ENCODE results near the gene KCNK4. TPM values are rescaled to one million over a fixed set of nuclear protein-coding genes. Genes with fewer than 3 reads are reported as not detected.

KCNK4 gene
- total RNA-seq, 8 experiments from 2014 or later: 0.25 to 0.78 (median 0.61) TPM; not detected in 3

DNA sequence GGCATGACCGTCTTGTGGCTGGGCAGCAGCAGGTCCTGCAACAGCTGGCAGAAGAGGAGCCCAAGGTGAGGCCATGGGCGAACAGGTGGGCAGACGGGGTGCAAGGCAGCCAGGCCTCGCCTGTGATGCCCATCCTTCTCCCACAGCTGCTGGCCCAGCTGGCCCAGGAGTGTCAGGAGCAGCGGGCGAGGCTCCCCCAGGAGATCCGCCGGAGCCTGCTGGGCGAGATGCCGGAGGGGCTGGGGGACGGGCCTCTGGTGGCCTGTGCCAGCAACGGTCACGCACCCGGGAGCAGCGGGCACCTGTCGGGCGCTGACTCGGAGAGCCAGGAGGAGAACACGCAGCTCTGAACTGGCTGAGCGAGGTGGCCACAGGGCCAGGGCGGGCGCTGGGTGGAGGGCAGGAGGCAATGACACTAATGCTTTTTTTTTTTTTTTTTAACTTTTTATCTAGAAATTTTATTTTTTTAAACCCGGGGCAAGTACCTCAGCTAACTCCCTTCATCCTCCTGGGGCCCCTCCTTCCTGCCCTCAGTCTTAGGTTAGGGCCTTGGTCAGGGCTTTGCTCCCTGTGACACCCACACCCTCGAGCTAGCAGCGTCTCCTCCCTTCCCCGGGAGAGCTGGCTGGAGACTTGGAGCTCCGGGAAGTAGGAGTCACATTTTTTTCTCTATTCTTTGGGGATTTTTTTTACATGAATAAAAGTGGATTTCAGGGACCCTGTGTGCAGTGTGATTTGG lies 23.7 kb upstream of the KCNK4 start:
- in situ Hi-C loops (cut with MboI; ENCODE audit: low pct_unique_long_range_greater_than_20kb in 2 of 9, low sequenced_read_pairs in 9 of 9, unreplicated experiment in 9 of 9): no loop called here
- peak overlapping the region in 1 of 2 donors; percentile 9 for H3K27ac ChIP-seq

DNA sequence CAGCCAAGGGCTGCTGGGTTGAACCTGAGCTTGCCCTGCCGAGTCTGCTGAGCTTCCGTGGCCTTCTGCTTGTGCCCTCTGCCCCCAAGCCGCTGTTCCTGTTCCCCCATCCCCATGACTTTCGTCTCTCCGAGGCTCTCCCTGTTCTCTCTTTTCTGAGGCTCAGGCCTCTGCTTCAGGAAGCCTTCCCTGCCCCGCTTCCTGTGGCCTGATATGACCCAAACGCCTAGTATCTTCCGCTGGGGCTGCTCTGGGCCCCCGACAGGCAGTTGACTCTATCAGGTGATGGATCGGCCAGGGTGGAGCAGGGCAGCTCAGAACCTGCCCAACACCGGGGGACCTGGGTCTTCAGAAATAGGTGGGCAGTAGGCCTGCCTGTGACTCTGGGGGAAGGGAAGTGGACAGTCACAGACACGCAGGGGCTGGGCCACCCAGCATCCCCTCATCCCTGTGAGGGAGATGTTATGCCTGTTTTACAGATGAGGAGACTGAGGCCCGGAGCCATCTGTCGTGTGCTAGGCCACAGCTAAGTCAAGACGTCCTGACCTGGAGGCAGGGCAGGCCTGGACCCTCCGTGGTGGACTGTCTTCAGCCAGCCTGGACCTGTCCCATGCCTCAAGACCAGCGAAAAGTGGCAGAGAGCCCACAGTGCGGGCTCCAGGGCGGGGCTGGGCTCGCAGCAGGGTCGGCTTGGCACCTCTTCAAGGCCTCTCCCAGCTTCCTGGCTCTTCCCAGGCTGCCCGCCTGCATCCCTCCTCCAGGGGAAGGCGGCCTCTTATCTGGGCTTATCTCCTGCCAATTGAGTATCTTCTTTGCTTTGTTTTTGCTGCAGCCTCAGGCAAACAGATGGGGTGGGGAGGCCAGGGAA lies 22.8 kb upstream of the KCNK4 start:
- ATAC-seq (replicated peaks in 6 of 8): peak in 3 of 8 experiments; percentile 1 to 3 (median 3)
- H3K4me1 ChIP-seq (replicated peaks in 1 of 2): peaks cover 32 to 36% of the 10 kb centered on the region in 2 donors
- WGBS, 10 experiments: 0 to 85% (median 61%) methylated on average over 1 to 8 of the region's 23 CpGs; no CpG with 5 or more reads in 5 of the 10 experiments
- H3K4me3 ChIP-seq: peak overlapping the region; percentile 39 to 65 (median 55)
- in situ Hi-C loops (cut with MboI; ENCODE audit: low pct_unique_long_range_greater_than_20kb in 2 of 9, low sequenced_read_pairs in 9 of 9, unreplicated experiment in 9 of 9): no loop called here
- peak overlapping the region; percentile 75 to 86 for H3K27ac ChIP-seq

More for the DNA sequence above, 23.7 kb upstream of the KCNK4 start:
- Histone ChIP-seq H3K4me1 (replicated peaks in 1 of 2) (peaks cover 33 to 38% of the 10 kb centered on the region in 2 donors), H3K4me3 (no peak overlapping the region)
- WGBS, 10 experiments: 43 to 100% (median 89%) methylated on average over 2 to 15 of the region's 27 CpGs; no CpG with 5 or more reads in 3 of the 10 experiments
- peak in 2 of 8 experiments; percentile 1 to 2 for ATAC-seq (replicated peaks in 6 of 8)

DNA sequence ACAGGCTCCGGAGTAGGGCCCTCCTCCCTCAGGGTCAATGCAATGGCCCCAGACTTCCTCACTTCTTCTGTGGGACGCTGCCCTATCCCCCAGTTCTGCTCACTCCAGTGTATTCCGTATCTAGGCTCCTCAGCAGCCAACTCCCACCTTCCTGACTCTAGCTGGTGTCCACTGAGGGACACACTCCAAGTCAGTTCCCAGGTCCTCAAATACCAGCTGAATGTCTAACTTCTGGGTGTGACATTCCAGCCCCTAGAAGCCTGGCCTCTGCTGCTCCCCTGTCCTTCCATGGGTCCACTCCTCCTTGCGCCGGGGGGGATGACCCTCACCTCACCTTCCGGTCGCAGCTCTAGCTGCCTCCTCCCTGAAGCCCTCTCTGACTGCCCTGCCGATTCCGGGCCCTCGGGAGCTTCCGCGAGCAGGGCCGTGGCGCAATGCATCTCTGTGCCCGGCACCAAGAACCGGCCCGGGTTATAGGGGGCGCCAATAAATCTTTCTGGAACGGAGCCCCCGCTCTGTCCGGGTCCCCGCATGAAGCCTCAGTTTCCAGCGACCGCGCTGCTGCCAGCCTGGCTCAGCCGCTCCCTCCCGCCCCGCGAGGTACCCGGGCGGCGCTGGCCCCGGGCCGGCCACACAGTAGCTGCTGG lies 22.1 kb upstream of the KCNK4 start:
- H3K27ac ChIP-seq: peak overlapping the region; percentile 75 to 86
- in situ Hi-C loops (cut with MboI; ENCODE audit: low pct_unique_long_range_greater_than_20kb in 2 of 9, low sequenced_read_pairs in 9 of 9, unreplicated experiment in 9 of 9): no loop called here
- H3K4me1 ChIP-seq (replicated peaks in 1 of 2): peaks cover 24 to 28% of the 10 kb centered on the region in 2 donors
- H3K4me3 ChIP-seq: peak overlapping the region; percentile 39 to 65 (median 55)
- peak in 7 of 8 experiments; percentile 0 to 15 (median 4) for ATAC-seq (replicated peaks in 6 of 8)
- 0 to 20% (median 0%) methylated on average over 1 to 13 of the region's 34 CpGs; no CpG with 5 or more reads in 6 of the 10 experiments for WGBS, 10 experiments

DNA sequence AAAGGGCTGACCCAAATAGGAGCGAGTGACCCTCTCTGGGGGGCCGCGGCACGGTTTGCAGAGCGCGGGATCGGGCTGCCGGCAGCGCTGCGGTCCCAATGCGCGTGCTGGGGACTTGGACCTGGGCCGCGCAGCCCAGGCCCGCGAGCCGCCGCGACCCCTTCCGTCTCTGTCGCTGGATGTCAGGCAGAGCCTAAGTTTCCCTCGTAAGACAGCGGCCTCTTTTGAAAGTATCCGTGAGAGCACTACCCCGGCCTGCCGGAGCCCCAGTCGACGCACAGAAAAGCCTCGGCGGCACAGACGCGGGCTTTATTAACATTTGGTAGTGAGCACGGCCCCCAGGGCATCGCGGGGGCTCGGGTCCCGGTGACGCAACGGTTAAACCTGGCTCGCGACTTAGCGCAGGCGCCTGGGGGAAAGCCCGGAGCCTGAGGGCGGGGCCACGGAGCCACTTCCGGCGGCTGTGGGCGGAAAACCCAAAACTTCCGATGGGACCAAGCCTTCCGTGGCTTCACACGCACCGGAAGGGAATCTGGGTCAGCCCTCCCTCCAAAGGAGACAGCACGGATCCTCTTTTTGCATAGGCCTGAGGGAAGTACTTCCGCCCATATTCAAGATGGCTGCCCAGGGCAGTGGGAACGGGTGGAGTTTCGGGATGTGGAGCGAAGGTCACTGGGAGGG lies 21.4 kb upstream of the KCNK4 start:
- H3K27ac ChIP-seq: peak overlapping the region; percentile 86 to 94
- peaks cover 18 to 22% of the 10 kb centered on the region in 2 donors for H3K4me1 ChIP-seq (replicated peaks in 1 of 2)
- WGBS, 10 experiments: 0 to 5% (median 3%) methylated on average over 3 to 14 of the region's 58 CpGs; no CpG with 5 or more reads in 5 of the 10 experiments
- H3K4me3 ChIP-seq: peak overlapping the region; percentile 40 to 65 (median 55)
- in situ Hi-C loops (cut with MboI; ENCODE audit: low pct_unique_long_range_greater_than_20kb in 2 of 9, low sequenced_read_pairs in 9 of 9, unreplicated experiment in 9 of 9): no loop called here
- peak; percentile 72 to 85 (median 82) for ATAC-seq (replicated peaks in 6 of 8)

DNA sequence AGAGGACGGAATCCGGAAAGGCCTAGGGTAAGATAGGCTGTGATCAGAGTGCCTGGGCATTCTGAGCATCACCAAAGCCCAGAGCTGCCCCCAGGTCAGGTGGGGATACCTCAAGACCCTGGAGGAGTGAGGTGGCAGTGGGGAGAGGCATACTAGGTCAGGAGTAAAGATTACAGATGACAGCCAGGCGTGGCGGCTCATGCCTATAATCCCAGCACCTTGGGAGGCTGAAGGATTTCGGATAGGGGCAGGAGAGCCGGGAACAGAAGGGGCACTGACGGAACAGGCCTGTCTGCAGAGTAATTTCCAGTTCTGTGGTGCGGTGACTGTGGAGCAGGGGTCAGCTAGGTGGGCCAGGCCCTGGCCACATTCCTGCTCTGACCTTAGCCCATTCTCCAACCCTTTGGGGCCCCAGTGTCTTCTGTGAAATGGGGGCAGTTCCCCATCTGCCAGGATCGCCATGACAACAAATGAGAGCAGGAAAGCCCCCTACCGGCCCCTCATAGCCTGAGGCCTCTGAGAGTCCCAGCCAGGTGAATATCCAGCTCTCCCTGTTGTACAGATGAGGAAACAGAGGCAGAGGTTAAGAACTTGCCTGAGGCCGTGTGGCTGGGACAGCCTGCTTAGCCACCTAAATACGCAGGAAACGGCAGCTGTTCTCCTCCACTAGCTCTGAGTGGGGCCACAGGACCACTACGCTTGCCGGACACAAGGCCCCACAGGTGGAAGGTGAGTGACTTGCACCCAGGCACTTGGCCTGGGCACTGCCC lies 15.9 kb upstream of the KCNK4 start:
- Histone ChIP-seq H3K27ac (no peak overlapping the region), H3K4me3 (no peak overlapping the region), H3K4me1 (replicated peaks in 1 of 2) (peaks cover 7 to 9% of the 10 kb centered on the region in 2 donors)
- in situ Hi-C loops (cut with MboI; ENCODE audit: low pct_unique_long_range_greater_than_20kb in 2 of 9, low sequenced_read_pairs in 9 of 9, unreplicated experiment in 9 of 9): no loop called here
- no peak for ATAC-seq (replicated peaks in 6 of 8)
- 0 to 100% (median 92%) methylated on average over 1 to 6 of the region's 15 CpGs for WGBS, 10 experiments

DNA sequence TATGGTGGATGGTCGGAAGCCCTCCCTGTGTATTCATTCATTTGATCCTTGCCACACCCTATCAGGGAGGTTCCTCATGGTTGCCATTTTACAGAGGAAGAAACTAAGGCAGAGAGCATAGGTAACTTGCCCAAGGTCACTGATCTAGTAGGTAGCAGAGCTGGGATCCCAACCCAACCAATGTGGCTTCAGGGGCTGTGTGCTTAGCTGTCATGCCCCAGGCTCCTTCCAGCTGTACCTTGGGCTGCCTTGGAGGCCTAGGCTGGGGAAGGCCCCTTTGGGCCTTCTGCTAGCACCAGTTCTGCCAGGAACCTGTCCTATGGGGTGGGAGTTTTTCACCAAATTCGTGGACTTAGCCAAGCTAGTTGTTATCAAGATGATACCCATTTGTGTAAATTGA lies 15.3 kb upstream of the KCNK4 start:
- H3K4me3 ChIP-seq: no peak overlapping the region
- H3K4me1 ChIP-seq (replicated peaks in 1 of 2): peaks cover 7 to 9% of the 10 kb centered on the region in 2 donors
- no peak for ATAC-seq (replicated peaks in 6 of 8)
- in situ Hi-C loops (cut with MboI; ENCODE audit: low pct_unique_long_range_greater_than_20kb in 2 of 9, low sequenced_read_pairs in 9 of 9, unreplicated experiment in 9 of 9): no loop called here
- WGBS, 10 experiments: no CpG with 5 or more reads among the region's 2 CpGs
- no peak overlapping the region for H3K27ac ChIP-seq

DNA sequence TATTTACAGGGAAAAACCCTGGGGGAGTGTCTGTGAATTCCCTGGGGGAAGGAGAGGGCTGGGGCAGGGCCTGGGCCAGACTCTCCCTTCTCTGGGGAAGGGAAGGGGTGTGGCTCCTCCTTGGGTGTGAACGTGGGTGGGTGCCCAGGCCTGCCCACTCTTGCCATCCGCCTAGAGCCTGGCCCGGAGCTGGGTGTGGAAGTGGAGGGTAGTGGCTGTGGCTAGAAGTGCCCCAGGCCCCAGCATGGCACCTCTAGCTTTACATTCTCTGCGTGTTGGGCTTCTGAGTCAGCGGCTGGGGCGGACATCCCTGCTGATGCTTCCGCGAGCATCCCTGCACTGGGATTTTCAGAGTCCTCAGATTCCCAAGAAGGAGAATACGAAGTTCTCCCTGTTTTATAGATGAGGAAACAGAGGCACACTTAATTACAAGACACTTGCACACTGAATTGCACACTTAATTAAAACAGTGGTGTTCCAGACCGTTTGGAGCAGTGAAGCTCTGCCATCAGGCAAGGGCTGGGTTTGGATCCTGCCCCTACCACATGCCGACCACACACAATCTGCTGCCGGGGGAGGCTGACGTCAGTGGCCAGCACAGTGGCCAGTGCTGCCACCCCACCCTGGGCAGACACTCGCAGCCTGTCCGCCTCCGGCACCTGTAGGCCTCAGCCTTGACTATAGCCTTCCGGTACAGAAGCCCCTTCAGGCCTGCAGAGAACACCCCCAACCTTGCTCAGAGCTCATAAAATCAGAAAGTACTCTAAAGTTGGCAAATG lies 14.3 kb upstream of the KCNK4 start:
- H3K4me3 ChIP-seq: no peak overlapping the region
- ATAC-seq (replicated peaks in 6 of 8): peak in 3 of 8 experiments; percentile 84 to 93 (median 88)
- in situ Hi-C loops (cut with MboI; ENCODE audit: low pct_unique_long_range_greater_than_20kb in 2 of 9, low sequenced_read_pairs in 9 of 9, unreplicated experiment in 9 of 9): no loop called here
- H3K4me1 ChIP-seq (replicated peaks in 1 of 2): peaks cover 6 to 8% of the 10 kb centered on the region in 2 donors
- H3K27ac ChIP-seq: no peak overlapping the region
- 0 to 100% (median 92%) methylated on average over 1 to 9 of the region's 17 CpGs; no CpG with 5 or more reads in 1 of the 10 experiments for WGBS, 10 experiments

DNA sequence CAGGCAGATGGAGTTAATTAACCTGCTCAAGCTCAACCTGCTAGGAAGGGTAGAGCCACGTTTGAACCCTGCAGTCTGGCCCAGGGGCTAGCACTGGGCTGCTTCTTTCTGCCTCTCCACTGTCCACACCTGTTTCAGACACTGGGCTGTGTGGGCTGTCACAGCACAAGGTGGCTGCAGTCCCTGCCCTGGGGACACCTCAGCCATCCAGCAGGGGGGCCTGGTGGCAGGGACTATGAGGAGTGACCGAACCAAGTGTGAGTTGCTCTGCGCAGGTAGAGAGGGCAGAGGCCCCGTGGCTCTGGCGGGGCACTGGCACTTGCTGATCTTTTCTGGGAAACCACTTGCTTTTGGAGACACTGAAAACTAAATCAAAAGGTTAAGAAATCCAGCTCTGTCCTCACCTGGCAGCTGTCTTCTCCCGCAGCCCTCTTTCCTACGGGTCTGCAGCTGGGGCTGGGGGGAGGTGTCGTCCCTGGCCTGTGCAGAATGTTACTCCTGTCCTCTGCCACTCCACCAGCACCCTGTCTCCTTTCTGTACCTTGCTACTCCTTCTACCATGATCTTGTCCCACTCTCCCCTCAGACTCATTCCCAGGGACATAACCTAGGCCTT lies 12.4 kb upstream of the KCNK4 start:
- in situ Hi-C loops (cut with MboI; ENCODE audit: low pct_unique_long_range_greater_than_20kb in 2 of 9, low sequenced_read_pairs in 9 of 9, unreplicated experiment in 9 of 9): no loop called here
- H3K27ac ChIP-seq: no peak overlapping the region
- no peak overlapping the region for H3K4me3 ChIP-seq
- 80 to 100% (median 80%) methylated on average over 1 to 3 of the region's 8 CpGs; no CpG with 5 or more reads in 5 of the 10 experiments for WGBS, 10 experiments
- no peak for ATAC-seq (replicated peaks in 6 of 8)
- H3K4me1 ChIP-seq (replicated peaks in 1 of 2): peaks cover 2 to 3% of the 10 kb centered on the region in 2 donors

DNA sequence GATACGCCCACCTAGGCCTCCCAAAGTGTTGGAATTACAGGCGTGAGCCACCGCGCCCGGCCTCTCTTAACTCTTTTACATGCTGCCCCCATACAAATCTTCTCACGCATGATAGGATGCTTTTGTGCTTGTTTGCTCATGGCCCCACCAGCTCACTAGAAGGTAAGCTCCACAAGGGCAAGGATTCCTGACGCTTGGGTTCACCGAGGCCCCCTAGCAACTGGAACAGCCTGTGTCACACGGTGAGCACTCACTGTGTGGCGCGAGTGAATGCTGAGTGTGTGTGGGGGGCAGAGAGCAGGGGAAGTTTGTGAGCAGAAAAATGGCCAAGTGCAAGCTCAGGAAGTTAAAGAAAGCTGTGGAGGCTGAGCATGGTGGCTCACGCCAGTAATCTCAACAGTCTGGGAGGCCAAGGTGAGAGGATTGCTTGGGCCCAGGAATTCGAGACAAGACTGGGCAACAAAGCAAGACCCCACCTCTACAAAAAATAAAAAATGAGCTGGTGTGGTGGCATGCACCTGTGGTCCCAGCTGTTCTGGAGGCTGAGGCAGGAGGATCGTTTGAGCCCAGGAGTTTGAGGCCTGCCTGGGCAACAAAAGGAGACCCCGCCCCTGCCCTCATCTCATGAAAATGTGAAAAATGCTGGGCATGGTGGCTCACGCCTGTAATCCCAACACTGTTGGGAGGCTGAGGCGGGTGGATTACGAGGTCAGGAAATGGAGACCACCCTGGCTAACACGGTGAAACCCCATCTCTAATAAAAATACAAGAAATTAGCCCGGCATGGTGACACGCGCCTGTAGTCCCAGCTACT lies 8.9 kb upstream of the KCNK4 start:
- H3K27ac ChIP-seq: no peak overlapping the region
- in situ Hi-C loops (cut with MboI; ENCODE audit: low pct_unique_long_range_greater_than_20kb in 2 of 9, low sequenced_read_pairs in 9 of 9, unreplicated experiment in 9 of 9): no loop called here
- WGBS, 10 experiments: 86 to 100% (median 97%) methylated on average over 1 to 15 of the region's 22 CpGs

DNA sequence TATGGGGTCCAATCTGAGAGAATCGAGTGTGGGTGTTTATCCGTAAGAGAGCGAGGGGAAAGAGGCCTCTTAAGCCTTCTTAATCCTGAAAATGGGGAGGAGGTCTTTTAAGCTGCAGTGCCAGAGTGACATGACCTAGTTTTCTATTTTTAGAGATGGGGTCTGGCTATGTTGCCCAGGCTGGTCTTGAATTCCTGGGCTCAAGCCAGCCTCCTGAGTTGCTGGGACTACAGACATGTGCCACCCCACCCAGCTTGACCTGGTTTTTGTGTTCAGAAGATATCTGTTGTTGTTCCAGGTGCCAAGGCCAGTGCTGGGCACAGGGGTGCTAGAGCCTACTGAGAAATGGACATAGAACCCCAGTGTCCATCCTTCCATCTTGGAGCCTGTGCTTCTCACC lies 8.0 kb upstream of the KCNK4 start:
- no peak overlapping the region for H3K27ac ChIP-seq
- in situ Hi-C loops (cut with MboI; ENCODE audit: low pct_unique_long_range_greater_than_20kb in 2 of 9, low sequenced_read_pairs in 9 of 9, unreplicated experiment in 9 of 9): no loop called here
- H3K4me3 ChIP-seq: no peak overlapping the region
- 90 to 100% (median 95%) methylated on average over 2 to 3 of the region's 3 CpGs; no CpG with 5 or more reads in 2 of the 10 experiments for WGBS, 10 experiments
- H3K4me1 ChIP-seq (replicated peaks in 1 of 2): peaks cover 10 to 12% of the 10 kb centered on the region in 2 donors
- no peak for ATAC-seq (replicated peaks in 6 of 8)

More for the DNA sequence above, 8.9 kb upstream of the KCNK4 start:
- no peak for ATAC-seq (replicated peaks in 6 of 8)
- Histone ChIP-seq H3K4me3 (no peak overlapping the region), H3K4me1 (replicated peaks in 1 of 2) (peaks cover 10 to 12% of the 10 kb centered on the region in 2 donors)
